Right cardiac atrium (tissue), 5 donors: ENCODE measurements around the gene SLC17A7. TPM values are rescaled to one million over a fixed set of nuclear protein-coding genes. Genes with fewer than 3 reads are reported as not detected.

Experiments used
- ATAC-seq, 2 donors: fragments of 200-7000 bp; cut with Tn5 transposase; one replicate each; pipeline versions ENCODE4 v1.8.0 to v1.9.1; 2020; ENCODE audit warnings: moderate library complexity in 2 of 2, mild to moderate bottlenecking in 1 of 2
- DNase-seq, 3 donors: peaks; one replicate each; pipeline ENCODE4 v3.0.0-alpha.2; 2020
- H3K27ac ChIP-seq: one replicate; pipeline ENCODE4 v1.5.1; 2013; ENCODE audit warnings: mild to moderate bottlenecking, low read length, control low read depth, moderate library complexity
- H3K27me3 ChIP-seq: one replicate; pipeline ENCODE4 v1.6.1; 2013; ENCODE audit not compliant: control insufficient read depth, insufficient read depth
- H3K4me1 ChIP-seq: one replicate; pipeline ENCODE4 v1.6.1; 2013; ENCODE audit warnings: low read length; ENCODE audit not compliant: control insufficient read depth, insufficient read depth
- H3K4me3 ChIP-seq: one replicate; pipeline ENCODE4 v1.5.1; 2013; ENCODE audit warnings: low read length, control low read depth
- H3K9me3 ChIP-seq: one replicate; pipeline ENCODE4 v1.6.1; 2013; ENCODE audit warnings: low read length; ENCODE audit not compliant: control insufficient read depth
- WGBS: extraction: QIAGEN DNeasy Blood & Tissue Kit; methylation state at CpG from one replicate; pipeline ENCODE4 v1.1.7; 2013; 5-methylcytosine and 5-hydroxymethylcytosine counted together
- intact Hi-C, 4 donors: fragments of 100-400 bp; cut with DNase I; formaldehyde crosslinking; loops; one replicate each; pipeline versions ENCODE4 v1.11.0 to v1.14.0; 2022 to 2023
- long read RNA-seq, 4 donors: library from polyadenylated mRNA; unstranded; transcript quantifications; one replicate each; pipeline ENCODE4 v2.0.0, GENCODE V29; 2020 to 2021
- polyA plus RNA-seq: library from polyadenylated mRNA; stranded (reverse); fragments of 200-250 nt; gene quantifications from one replicate; pipeline ENCODE4 v1.2.3, GENCODE V29; 2013
- total RNA-seq, 4 donors: library from RNA; stranded (reverse); fragmentation: NEBNext Ultra II Directional; extraction: Animal tissue kit (Norgen Biotek cat#: 25700); gene quantifications; one replicate each; pipeline ENCODE4 v1.2.1, GENCODE V29; 2021
- donor health status: healthy with polysubstance abuse.
- donor health status: DM: no; HTN: yes; CAD: no.
- donor health status: DM: no; HTN: no; CAD: no.
- donor health status: DM: no; HTN: yes; CAD: no; lungs with severe emphysema.
- donor health status: DM: yes; HTN: yes; CAD: no.

SLC17A7 gene
- total RNA-seq, result 1 to 10 TPM in 2 of 4 donors, under 1 TPM in 2; 0.48 to 1.2 (median 0.93) TPM
- polyA plus RNA-seq, result 1.1 TPM
- long read RNA-seq, donor 1, partial matches to known transcripts, result 0 of 1 reads
- long read RNA-seq, donor 1, other reads (novel, unspliced or antisense), result 1 of 1 reads
- long read RNA-seq, donor 2, result 0 reads
- long read RNA-seq, donor 3, result 0 reads
- long read RNA-seq, donor 4, result 0 reads

DNA sequence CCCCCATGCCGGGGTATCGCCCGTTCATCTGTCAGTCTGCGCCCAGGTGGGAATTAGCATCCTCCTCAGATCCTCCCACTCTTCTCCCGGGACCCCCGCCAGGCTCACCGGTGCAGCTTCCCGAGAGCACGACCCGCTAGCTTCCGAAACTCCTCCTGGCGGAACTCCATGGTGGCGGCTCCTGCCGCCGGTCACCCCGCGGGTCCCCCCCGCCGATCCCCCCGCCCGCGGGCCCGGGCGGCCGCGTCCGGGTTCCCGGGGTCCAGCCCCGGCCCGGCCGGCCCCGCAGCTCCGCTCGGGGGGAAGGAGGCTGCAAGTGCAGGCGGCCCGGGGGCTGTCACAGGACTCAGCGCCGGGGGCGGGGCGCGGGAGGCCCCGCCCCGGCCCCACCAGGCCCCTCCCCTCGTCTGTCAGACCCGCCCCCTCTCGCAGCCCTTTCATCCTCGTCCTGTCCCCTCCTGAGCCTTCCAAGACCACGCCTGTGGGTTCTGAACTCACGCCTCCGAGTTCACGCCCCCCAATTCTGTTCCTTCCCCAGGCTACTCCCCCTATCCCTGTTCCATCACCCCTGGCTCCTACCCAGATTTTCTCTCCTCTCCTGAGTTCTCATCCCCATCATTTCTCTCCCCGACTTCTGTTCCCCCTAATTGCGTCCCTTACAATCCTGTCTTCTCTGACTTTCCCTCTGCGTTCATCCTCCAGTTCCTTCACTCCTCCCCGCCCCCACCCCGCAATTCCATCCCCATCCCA lies at the start of gene SLC17A7:
Gene SLC17A7, minus strand, starts transcription at position 318 of the 750 bp plus-strand sequence. Its CDS starts 148 bp downstream, at position 170.
- Histone ChIP-seq H3K9me3 (no peaks in the 10 kb centered on the region), H3K4me3 (peak within 1 kb of the TSS; percentile 64), H3K27me3 (no peaks in the 10 kb centered on the region), H3K27ac (peak within 1 kb of the TSS; percentile 53), H3K4me1 (no peaks in the 10 kb centered on the region)
- 2% methylated on average over 56 of the region's 56 CpGs for WGBS
- DNase-seq (peak; percentile 59 to 85 (median 85)), ATAC-seq (peak in 1 of 2 donors; percentile 5)
- intact Hi-C loops, result loop anchor here (5.0 to 10.0 kb wide), 3 partner anchors 49 to 177 kb away; partner anchors contain the start of genes DKKL1 (in 1 of the 4) and TEAD2 (in 1 of the 4)

GRCh38 chr19:49490287-49491029 lies 49.1 kb upstream of the SLC17A7 start:
- ATAC-seq (no peak), DNase-seq (no peak)
- Histone ChIP-seq H3K9me3 (no peaks in the 10 kb centered on the region), H3K4me3 (no peak overlapping the region), H3K4me1 (peaks cover 6% of the 10 kb centered on the region), H3K27me3 (no peaks in the 10 kb centered on the region), H3K27ac (no peak overlapping the region)
- intact Hi-C loops, result no loop called here
- 84% methylated on average over 27 of the region's 27 CpGs for WGBS

DNA sequence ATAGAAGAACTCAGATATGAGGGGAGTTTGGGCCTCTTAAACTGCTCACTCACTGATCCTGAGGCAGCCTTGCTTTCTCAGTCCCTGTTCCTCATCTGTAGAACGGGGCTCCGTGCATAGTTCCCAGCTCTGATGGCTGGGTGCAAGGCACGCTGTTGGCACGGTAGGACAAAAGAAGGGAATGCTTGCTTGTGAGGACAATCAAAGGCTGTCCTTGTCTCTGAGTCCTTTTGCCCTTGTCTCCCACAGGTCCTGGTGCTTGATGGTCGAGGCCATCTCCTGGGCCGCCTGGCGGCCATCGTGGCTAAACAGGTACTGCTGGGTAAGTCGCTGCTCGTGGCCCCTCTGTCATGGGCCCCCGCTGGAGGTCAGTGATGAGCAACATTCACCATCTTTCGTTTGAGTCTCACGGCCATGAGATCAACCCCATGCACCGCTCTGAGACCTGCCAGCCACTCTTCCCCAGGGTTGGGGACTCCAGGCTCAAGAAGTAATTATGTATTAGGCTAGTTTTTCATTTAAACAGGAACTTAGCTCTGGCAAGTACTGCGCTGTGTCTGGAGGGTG lies 48.4 kb upstream of the SLC17A7 start:
- intact Hi-C loops, result no loop called here
- 62% methylated on average over 15 of the region's 15 CpGs for WGBS
- H3K27ac ChIP-seq, result peak overlapping the region; percentile 12
- peak overlapping the region; percentile 88 for H3K4me3 ChIP-seq
- ATAC-seq (no peak), DNase-seq (no peak)
- H3K27me3 ChIP-seq, result no peaks in the 10 kb centered on the region
- peaks cover 6% of the 10 kb centered on the region for H3K4me1 ChIP-seq
- H3K9me3 ChIP-seq, result no peaks in the 10 kb centered on the region

- peaks cover 6% of the 10 kb centered on the region for H3K4me1 ChIP-seq
- no peak for ATAC-seq
Observed at GRCh38 chr19:49488863-49489537, 47.7 kb upstream of the SLC17A7 start.

DNA sequence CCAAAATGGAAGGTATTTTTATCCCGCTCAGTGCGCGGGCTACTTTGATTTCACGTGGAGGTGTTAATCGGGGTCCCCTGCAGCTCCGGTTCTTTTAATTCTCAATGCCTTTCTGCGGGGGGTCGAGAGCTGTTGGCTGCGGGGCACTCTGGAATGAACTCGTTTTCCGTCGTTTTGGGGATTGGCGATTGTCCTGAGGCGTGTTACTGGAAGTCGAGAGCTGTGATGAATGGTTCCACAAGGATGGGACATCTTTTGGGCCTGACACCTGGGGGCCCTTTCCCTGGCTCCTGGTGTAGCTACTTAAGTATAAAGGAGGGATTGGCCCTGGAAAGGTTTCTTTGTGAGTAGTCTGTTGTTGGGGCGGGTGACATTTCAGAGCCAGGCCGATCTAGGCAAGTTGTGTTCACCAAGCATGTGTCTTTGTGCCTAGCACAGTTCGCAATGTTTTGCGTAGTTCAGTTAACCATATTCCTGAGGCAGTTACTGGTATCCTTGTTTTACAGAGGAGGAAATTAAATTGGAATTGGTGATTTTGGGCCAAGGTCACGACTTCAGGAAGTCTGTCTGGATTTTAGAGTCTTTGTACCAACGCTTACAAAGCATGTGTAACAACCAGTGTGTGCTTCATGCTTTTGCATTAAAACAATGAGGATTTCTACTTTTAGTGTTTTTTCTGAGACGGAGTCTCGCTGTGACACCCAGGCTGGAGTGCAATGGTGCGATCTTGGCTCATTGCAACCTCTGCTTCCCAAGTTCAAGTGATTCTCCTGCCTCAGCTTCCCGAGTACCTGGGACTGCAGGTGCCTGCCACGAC lies 46.9 kb upstream of the SLC17A7 start:
- no peaks in the 10 kb centered on the region for H3K27me3 ChIP-seq
- ATAC-seq (no peak), DNase-seq (no peak)
- peak overlapping the region; percentile 88 for H3K4me3 ChIP-seq
- peak overlapping the region; percentile 82 for H3K27ac ChIP-seq
- peaks cover 6% of the 10 kb centered on the region for H3K4me1 ChIP-seq
- 2% methylated on average over 26 of the region's 26 CpGs for WGBS
- H3K9me3 ChIP-seq, result no peaks in the 10 kb centered on the region
- intact Hi-C loops, result no loop called here

More at GRCh38 chr19:49488863-49489537, 47.7 kb upstream of the SLC17A7 start:
- Histone ChIP-seq H3K4me3 (peak overlapping the region; percentile 88), H3K27ac (peak overlapping the region; percentile 37), H3K9me3 (no peaks in the 10 kb centered on the region), H3K27me3 (no peaks in the 10 kb centered on the region)
- intact Hi-C loops, result no loop called here
- 24% methylated on average over 15 of the region's 15 CpGs for WGBS
- no peak for DNase-seq

- DNase-seq (peak; percentile 100), ATAC-seq (peak; percentile 95 to 98)
- Histone ChIP-seq H3K4me3 (peak within 1 kb of the TSS; percentile 88), H3K4me1 (peaks cover 6% of the 10 kb centered on the region), H3K9me3 (no peaks in the 10 kb centered on the region), H3K27ac (peak within 1 kb of the TSS; percentile 82), H3K27me3 (no peaks in the 10 kb centered on the region)
- under 1% methylated on average over 57 of the region's 57 CpGs for WGBS
- intact Hi-C loops, result no loop called here
Observed at GRCh38 chr19:49487277-49488045, 46.1 kb upstream of the SLC17A7 start, which contains the start of gene RPL13A. TSS of gene RPL13A (plus strand) at chr19:49487608. CDS start at chr19:49487630, 22 bp downstream.

- intact Hi-C loops, result no loop called here
- ATAC-seq (no peak), DNase-seq (no peak)
- Histone ChIP-seq H3K4me1 (peaks cover 6% of the 10 kb centered on the region), H3K27me3 (no peaks in the 10 kb centered on the region), H3K4me3 (no peak overlapping the region), H3K27ac (peak overlapping the region; percentile 72), H3K9me3 (no peaks in the 10 kb centered on the region)
- WGBS, result 65% methylated on average over 23 of the region's 23 CpGs
Observed at GRCh38 chr19:49486710-49487276, 45.5 kb upstream of the SLC17A7 start.

GRCh38 chr19:49486232-49486631 lies 44.9 kb upstream of the SLC17A7 start:
- Histone ChIP-seq H3K9me3 (no peaks in the 10 kb centered on the region), H3K4me3 (no peak overlapping the region), H3K27ac (no peak overlapping the region), H3K4me1 (peaks cover 6% of the 10 kb centered on the region), H3K27me3 (no peaks in the 10 kb centered on the region)
- 93% methylated on average over 7 of the region's 7 CpGs for WGBS
- intact Hi-C loops, result no loop called here
- DNase-seq (no peak), ATAC-seq (no peak)

GRCh38 chr19:49481020-49481683 lies 39.8 kb upstream of the SLC17A7 start:
- H3K27ac ChIP-seq, result no peak overlapping the region
- DNase-seq (no peak), ATAC-seq (no peak)
- no peak overlapping the region for H3K4me3 ChIP-seq
- intact Hi-C loops, result no loop called here
- no peaks in the 10 kb centered on the region for H3K4me1 ChIP-seq
- no peaks in the 10 kb centered on the region for H3K27me3 ChIP-seq
- H3K9me3 ChIP-seq, result no peaks in the 10 kb centered on the region
- WGBS, result 84% methylated on average over 7 of the region's 7 CpGs
